Ishikawa (cell line): ENCODE results near the gene LRBA.

ENCODE experiments used
- CEBPB ChIP-seq: IDR thresholded peaks from 2 replicates; pipeline ENCODE4 v1.6.1; 2012
- CREB1 ChIP-seq: IDR thresholded peaks from 2 replicates; pipeline ENCODE4 v1.6.1; 2012; ENCODE audit warnings: low read depth
- EGR1 ChIP-seq: IDR thresholded peaks from 2 replicates; pipeline ENCODE4 v1.6.1; 2012
- EP300 ChIP-seq: IDR thresholded peaks from 2 replicates; pipeline ENCODE4 v1.6.1; 2012; ENCODE audit warnings: borderline replicate concordance
- FOXM1 ChIP-seq: IDR thresholded peaks from 2 replicates; pipeline ENCODE4 v1.6.1; 2012; ENCODE audit warnings: low read depth, borderline replicate concordance
- MAX ChIP-seq: IDR thresholded peaks from 2 replicates; pipeline ENCODE4 v1.6.1; 2012
- NFIC ChIP-seq: IDR thresholded peaks from 2 replicates; pipeline ENCODE4 v1.6.1; 2012
- RAD21 ChIP-seq: IDR thresholded peaks from 2 replicates; pipeline ENCODE4 v1.6.1; 2012; ENCODE audit warnings: low read depth
- REST ChIP-seq: IDR thresholded peaks from 2 replicates; pipeline ENCODE4 v1.6.1; 2012; ENCODE audit warnings: low read depth, mild to moderate bottlenecking
- TAF1 ChIP-seq: IDR thresholded peaks from 2 replicates; pipeline ENCODE4 v1.6.1; 2012; ENCODE audit warnings: low read depth, mild to moderate bottlenecking
- TCF12 ChIP-seq: IDR thresholded peaks from 2 replicates; pipeline ENCODE4 v1.6.1; 2012; ENCODE audit warnings: low read depth
- TEAD4 ChIP-seq: IDR thresholded peaks from 2 replicates; pipeline ENCODE4 v1.6.1; 2012
- USF1 ChIP-seq: IDR thresholded peaks from 2 replicates; pipeline ENCODE4 v1.6.1; 2012
- YY1 ChIP-seq: IDR thresholded peaks from 2 replicates; pipeline ENCODE4 v1.6.1; 2012; ENCODE audit warnings: low read depth
- ZBTB7A ChIP-seq: IDR thresholded peaks from 2 replicates; pipeline ENCODE4 v1.6.1; 2012; ENCODE audit warnings: low read depth

LRBA gene

GRCh38 chr4:150391052-150391451, 624.0 kb downstream of the LRBA start:
- TF ChIP-seq TEAD4 (no peak), YY1 (no peak), USF1 (no peak), REST (no peak), EP300 (no peak), CREB1 (no peak), CEBPB (no peak), RAD21 (no peak), MAX (no peak), TAF1 (no peak), EGR1 (no peak), ZBTB7A (no peak), NFIC (no peak), TCF12 (no peak), FOXM1 (no peak)

- TF ChIP-seq TAF1 (no peak), TCF12 (no peak), EGR1 (no peak), MAX (no peak), YY1 (no peak), RAD21 (no peak), NFIC (no peak), FOXM1 (no peak), USF1 (no peak)
Measured at GRCh38 chr4:150390531-150390910, 624.6 kb downstream of the LRBA start.

GRCh38 chr4:150389896-150390530, 625.1 kb downstream of the LRBA start:
- TF ChIP-seq NFIC (no peak), TEAD4 (no peak), CREB1 (no peak), REST (no peak), MAX (no peak)

GRCh38 chr4:150387981-150388380, 627.1 kb downstream of the LRBA start:
- TF ChIP-seq EP300 (no peak), ZBTB7A (no peak), TEAD4 (no peak), CREB1 (no peak), YY1 (no peak), TCF12 (no peak), NFIC (no peak), USF1 (no peak), RAD21 (no peak), MAX (no peak), EGR1 (no peak), REST (no peak), CEBPB (no peak)
